ENCODE measurements around the gene C3. TPM values are rescaled to one million over a fixed set of nuclear protein-coding genes. Genes with fewer than 3 reads are reported as not detected.

Gene C3
- total and polyA plus RNA-seq, 2 of the 13 experiments (the other 11 are each of a cell fraction or from before 2014, with no cell fraction given), result 1,455 to 6,272 TPM

- Histone ChIP-seq H3K79me2 (ENCODE audit: insufficient read depth, low read length) (peaks cover 2% of the 10 kb centered on the region), H3K36me3 (replicated peaks in 1 of 2; ENCODE audit: control insufficient read depth in 1 of 2, insufficient read depth in 2 of 2, low read length in 2 of 2) (peaks cover 29 to 75% of the 10 kb centered on the region in 2 experiments), H3K9ac (ENCODE audit: insufficient read depth, low read depth, low read length) (no peak overlapping the region), H3K27me3 (ENCODE audit: control insufficient read depth in 1 of 2, insufficient read depth in 2 of 2, low read length in 2 of 2) (no peaks in the 10 kb centered on the region), H3K4me2 (ENCODE audit: low read depth, low read length) (no peak overlapping the region), H4K20me1 (ENCODE audit: insufficient read depth, low read length) (peaks cover 77% of the 10 kb centered on the region), H3K4me3 (replicated peaks in 1 of 3; ENCODE audit: insufficient read depth in 1 of 3, low read depth in 2 of 3, low read length in 3 of 3) (no peak overlapping the region), H2AFZ (ENCODE audit: low read length) (no peak overlapping the region), H3K27ac (ENCODE audit: extremely low read length, insufficient read depth, low read length) (no peak overlapping the region), H3K9me3 (ENCODE audit: low read length) (no peaks in the 10 kb centered on the region), H3K4me1 (ENCODE audit: insufficient read depth, low read length) (peaks cover 29% of the 10 kb centered on the region)
- ChIA-PET POLR2A (interaction anchor here (1.2 to 1.6 kb wide), 3 partner anchors 9 to 19 kb away, joined by 3 to 5 read pairs (median 3); no protein-coding TSS in a partner anchor), CTCF (ENCODE audit: low intra/inter-chr PET ratio, low total read pairs) (no interaction called here)
- 100% methylated on average over 3 of the region's 10 CpGs for whole genome bisulfite sequencing (ENCODE audit: low lambda C conversion rate)
- TF ChIP-seq POLR2A (IDR thresholded peaks at IDR 0.05; ENCODE audit: insufficient read depth in 1 of 2, low read depth in 2 of 2, low read length in 2 of 2) (peak in 1 of 2 experiments; percentile 43; a peak in 2 of 4 replicates), ZNF282 (IDR thresholded peaks at IDR 0.05; ENCODE audit: partially characterized antibody) (no peak), ZNF121 (CRISPR knock-in tag; IDR thresholded peaks at IDR 0.05) (no peak), ZNF260 (CRISPR knock-in tag; IDR thresholded peaks at IDR 0.05; ENCODE audit: borderline replicate concordance, low read depth) (no peak), SSRP1 (CRISPR knock-in tag; IDR thresholded peaks at IDR 0.05) (0 out of 2 replicates have a peak, but pooled peaks have one; percentile 48), POLR2G (IDR thresholded peaks at IDR 0.05; ENCODE audit: low read depth, low read length) (peak; percentile 14; the same call in 1 of the 2 replicates), THYN1 (CRISPR knock-in tag; IDR thresholded peaks at IDR 0.05; ENCODE audit: borderline replicate concordance, low read depth) (no peak), ZBTB1 (CRISPR knock-in tag; IDR thresholded peaks at IDR 0.05; ENCODE audit: borderline replicate concordance) (no peak), RBFOX2 (IDR thresholded peaks at IDR 0.05; ENCODE audit: low read depth, low read length) (peak; percentile 39), ZNF552 (CRISPR knock-in tag; IDR thresholded peaks at IDR 0.05; ENCODE audit: borderline replicate concordance) (no peak), ZNF543 (CRISPR knock-in tag; IDR thresholded peaks at IDR 0.05) (no peak), U2AF1 (optimal IDR thresholded peaks at IDR 0.05; ENCODE audit: low read depth, low read length) (peak; percentile 67), ATF1 (CRISPR knock-in tag; IDR thresholded peaks at IDR 0.05) (no peak), ZNF276 (CRISPR knock-in tag; IDR thresholded peaks at IDR 0.05; ENCODE audit: low read depth) (no peak), ZFP62 (CRISPR knock-in tag; IDR thresholded peaks at IDR 0.05) (no peak)
- TF ChIP-seq, protein P1, sequence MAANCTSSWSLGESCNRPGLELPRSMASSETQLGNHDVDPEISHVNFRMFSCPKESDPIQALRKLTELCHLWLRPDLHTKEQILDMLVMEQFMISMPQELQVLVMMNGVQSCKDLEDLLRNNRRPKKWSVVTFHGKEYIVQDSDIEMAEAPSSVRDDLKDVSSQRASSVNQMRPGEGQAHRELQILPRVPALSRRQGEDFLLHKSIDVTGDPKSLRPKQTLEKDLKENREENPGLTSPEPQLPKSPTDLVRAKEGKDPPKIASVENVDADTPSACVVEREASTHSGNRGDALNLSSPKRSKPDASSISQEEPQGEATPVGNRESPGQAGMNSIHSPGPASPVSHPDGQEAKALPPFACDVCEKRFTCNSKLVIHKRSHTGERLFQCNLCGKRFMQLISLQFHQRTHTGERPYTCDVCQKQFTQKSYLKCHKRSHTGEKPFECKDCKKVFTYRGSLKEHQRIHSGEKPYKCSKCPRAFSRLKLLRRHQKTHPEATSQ (CRISPR knock-in tag; IDR thresholded peaks at IDR 0.05; ENCODE audit: borderline replicate concordance), result no peak
- TF ChIP-seq, protein P2, sequence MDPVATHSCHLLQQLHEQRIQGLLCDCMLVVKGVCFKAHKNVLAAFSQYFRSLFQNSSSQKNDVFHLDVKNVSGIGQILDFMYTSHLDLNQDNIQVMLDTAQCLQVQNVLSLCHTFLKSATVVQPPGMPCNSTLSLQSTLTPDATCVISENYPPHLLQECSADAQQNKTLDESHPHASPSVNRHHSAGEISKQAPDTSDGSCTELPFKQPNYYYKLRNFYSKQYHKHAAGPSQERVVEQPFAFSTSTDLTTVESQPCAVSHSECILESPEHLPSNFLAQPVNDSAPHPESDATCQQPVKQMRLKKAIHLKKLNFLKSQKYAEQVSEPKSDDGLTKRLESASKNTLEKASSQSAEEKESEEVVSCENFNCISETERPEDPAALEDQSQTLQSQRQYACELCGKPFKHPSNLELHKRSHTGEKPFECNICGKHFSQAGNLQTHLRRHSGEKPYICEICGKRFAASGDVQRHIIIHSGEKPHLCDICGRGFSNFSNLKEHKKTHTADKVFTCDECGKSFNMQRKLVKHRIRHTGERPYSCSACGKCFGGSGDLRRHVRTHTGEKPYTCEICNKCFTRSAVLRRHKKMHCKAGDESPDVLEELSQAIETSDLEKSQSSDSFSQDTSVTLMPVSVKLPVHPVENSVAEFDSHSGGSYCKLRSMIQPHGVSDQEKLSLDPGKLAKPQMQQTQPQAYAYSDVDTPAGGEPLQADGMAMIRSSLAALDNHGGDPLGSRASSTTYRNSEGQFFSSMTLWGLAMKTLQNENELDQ (CRISPR knock-in tag; IDR thresholded peaks at IDR 0.05; ENCODE audit: borderline replicate concordance), result no peak
- in situ Hi-C loops (cut with HindIII; ENCODE audit: extremely low pct_ligation_motif_present, low pct_unique_long_range_greater_than_20kb) (no loop called here), intact Hi-C loops (cut with micrococcal nuclease; ENCODE audit: unreplicated experiment) (no loop called here)
- FAIRE-seq, result no peak
- ATAC-seq, result no peak
- DNase-seq (ENCODE audit: low spot score), result no peak
- no TSS peak for BruUV-seq (replicated peaks)
These were observed 8.8 kb downstream of the C3 start for GRCh38 chr19:6711605-6712004.
